HG02678 (cell line): Measurements from ENCODE around the gene C4B.
"Not testable (repeated sequence)": the region's sequence is repeated elsewhere in the genome, so short reads cannot be mapped to it uniquely, and the experiment has no call there.

Experiments used
- ATAC-seq: cut with Tn5 transposase; IDR thresholded peaks from one replicate; pipeline ENCODE4 v1.9.1; 2021; ENCODE audit warnings: mild to moderate bottlenecking, moderate library complexity; ENCODE audit not compliant: unreplicated experiment

Gene C4B

DNA sequence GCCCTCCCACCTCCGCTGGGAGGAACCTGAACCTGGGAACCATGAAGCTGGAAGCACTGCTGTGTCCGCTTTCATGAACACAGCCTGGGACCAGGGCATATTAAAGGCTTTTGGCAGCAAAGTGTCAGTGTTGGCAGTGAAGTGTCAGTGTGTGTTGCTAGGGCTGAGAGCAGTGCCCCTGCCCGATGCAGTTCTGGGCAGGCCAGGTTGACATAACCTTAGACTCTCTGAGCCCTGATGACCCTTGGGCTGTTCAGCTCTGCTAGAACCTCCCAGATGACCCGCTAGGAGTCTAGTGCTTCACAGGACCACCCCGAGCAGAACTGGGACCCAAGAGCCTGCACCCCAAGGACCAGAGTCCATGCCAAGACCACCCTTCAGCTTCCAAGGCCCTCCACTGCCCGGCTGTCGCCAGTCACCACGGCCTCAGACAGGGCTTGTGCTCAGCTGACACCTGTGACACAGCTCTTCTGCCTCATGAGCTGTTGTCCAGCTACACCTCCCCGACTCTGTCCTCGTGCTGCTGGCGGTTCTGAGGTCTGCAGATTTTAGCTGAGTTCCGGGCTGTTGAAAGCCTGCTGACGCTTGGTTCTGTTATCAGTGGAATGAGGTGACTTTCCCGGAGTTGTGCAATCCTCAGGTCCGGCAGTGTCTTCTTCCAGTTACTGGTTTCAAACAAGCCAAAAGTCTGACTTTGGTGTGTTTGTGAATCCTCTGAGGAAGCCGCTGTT, 20.9 kb downstream of the C4B start:
- ATAC-seq, result not testable (repeated sequence)

DNA sequence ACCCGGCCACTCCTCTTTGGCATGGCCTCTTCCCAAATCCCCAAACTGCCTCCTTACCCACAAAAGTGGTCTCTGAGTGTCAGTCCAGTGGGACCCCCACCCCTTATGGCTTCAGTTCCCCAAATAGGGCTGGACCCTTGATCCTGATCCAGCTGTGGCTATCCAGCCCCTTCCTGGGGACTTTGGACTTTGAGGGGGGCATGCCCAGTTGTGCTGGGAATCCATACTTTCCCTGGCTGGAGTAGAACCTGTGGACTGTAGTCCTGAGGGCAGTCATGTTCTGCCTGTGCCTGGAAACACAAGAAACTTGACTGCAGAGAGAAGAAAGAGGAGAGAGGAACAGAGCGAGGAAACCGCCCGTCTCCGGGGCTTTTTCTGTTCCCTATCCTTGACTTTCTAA, 22.5 kb downstream of the C4B start:
- ATAC-seq, result not testable (repeated sequence)

DNA sequence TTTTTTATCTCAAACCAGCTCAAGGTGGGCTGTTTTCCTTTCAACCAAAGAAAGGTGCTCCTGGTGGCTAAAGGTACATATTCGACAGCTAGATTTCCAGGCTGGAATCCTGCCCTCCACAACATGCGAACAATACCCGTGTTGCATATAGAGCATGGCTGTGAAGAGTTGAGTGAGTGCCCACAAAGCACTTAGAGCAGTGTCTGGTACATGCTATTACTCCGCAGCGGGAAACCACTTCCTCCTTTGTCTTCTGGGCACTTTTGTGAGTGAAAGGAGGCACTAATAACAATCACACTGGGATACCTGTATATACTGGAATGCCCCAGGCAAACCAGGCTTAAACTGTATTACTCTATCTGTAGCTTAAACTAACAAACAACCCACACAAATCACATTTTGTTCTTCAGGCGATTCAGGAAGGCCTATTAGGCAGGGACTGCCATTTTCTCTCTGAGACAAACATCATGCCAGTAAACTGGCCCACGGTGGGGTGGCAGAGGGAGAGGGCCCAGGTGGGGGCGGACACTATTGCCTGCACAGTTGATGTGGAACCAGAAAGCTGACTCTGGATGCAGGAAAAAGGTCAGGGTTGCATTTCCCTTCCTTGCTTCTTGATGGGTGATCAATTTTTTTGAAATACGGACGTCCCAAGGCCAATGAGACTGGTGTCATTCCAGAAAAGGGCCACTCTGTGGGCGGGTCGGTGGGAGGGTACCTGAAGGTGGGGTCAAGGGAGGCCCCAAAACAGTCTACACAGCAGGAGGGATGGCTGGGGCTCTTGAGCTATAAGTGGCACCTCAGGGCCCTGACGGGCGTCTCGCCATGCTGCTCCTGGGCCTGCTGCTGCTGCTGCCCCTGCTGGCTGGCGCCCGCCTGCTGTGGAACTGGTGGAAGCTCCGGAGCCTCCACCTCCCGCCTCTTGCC, 23.3 kb downstream of the C4B start, which contains the start of gene CYP21A2:
Gene CYP21A2 (plus strand): TSS at position 818 of the 927 bp plus-strand sequence. CDS start 8 bp downstream, at position 826.
- ATAC-seq, result not testable (repeated sequence)

DNA sequence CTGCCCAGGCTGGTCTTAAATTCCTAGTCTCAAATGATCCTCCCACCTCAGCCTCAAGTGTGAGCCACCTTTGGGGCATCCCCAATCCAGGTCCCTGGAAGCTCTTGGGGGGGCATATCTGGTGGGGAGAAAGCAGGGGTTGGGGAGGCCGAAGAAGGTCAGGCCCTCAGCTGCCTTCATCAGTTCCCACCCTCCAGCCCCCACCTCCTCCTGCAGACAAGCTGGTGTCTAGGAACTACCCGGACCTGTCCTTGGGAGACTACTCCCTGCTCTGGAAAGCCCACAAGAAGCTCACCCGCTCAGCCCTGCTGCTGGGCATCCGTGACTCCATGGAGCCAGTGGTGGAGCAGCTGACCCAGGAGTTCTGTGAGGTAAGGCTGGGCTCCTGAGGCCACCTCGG, 24.3 kb downstream of the C4B start:
- not testable (repeated sequence) for ATAC-seq

DNA sequence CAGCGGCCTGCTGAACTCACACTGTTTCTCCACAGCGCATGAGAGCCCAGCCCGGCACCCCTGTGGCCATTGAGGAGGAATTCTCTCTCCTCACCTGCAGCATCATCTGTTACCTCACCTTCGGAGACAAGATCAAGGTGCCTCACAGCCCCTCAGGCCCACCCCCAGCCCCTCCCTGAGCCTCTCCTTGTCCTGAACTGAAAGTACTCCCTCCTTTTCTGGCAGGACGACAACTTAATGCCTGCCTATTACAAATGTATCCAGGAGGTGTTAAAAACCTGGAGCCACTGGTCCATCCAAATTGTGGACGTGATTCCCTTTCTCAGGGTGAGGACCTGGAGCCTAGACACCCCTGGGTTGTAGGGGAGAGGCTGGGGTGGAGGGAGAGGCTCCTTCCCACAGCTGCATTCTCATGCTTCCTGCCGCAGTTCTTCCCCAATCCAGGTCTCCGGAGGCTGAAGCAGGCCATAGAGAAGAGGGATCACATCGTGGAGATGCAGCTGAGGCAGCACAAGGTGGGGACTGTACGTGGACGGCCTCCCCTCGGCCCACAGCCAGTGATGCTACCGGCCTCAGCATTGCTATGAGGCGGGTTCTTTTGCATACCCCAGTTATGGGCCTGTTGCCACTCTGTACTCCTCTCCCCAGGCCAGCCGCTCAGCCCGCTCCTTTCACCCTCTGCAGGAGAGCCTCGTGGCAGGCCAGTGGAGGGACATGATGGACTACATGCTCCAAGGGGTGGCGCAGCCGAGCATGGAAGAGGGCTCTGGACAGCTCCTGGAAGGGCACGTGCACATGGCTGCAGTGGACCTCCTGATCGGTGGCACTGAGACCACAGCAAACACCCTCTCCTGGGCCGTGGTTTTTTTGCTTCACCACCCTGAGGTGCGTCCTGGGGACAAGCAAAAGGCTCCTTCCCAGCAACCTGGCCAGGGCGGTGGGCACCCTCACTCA, 25.0 kb downstream of the C4B start:
- ATAC-seq, result not testable (repeated sequence)

DNA sequence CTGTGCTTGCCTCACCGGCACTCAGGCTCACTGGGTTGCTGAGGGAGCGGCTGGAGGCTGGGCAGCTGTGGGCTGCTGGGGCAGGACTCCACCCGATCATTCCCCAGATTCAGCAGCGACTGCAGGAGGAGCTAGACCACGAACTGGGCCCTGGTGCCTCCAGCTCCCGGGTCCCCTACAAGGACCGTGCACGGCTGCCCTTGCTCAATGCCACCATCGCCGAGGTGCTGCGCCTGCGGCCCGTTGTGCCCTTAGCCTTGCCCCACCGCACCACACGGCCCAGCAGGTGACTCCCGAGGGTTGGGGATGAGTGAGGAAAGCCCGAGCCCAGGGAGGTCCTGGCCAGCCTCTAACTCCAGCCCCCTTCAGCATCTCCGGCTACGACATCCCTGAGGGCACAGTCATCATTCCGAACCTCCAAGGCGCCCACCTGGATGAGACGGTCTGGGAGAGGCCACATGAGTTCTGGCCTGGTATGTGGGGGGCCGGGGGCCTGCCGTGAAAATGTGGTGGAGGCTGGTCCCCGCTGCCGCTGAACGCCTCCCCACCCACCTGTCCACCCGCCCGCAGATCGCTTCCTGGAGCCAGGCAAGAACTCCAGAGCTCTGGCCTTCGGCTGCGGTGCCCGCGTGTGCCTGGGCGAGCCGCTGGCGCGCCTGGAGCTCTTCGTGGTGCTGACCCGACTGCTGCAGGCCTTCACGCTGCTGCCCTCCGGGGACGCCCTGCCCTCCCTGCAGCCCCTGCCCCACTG, 25.9 kb downstream of the C4B start:
- ATAC-seq, result not testable (repeated sequence)

DNA sequence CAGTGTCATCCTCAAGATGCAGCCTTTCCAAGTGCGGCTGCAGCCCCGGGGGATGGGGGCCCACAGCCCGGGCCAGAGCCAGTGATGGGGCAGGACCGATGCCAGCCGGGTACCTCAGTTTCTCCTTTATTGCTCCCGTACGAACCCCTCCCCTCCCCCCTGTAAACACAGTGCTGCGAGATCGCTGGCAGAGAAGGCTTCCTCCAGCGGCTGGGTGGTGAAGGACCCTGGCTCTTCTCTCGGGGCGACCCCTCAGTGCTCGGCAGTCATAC, 26.4 kb downstream of the C4B start:
- ATAC-seq, result not testable (repeated sequence)

DNA sequence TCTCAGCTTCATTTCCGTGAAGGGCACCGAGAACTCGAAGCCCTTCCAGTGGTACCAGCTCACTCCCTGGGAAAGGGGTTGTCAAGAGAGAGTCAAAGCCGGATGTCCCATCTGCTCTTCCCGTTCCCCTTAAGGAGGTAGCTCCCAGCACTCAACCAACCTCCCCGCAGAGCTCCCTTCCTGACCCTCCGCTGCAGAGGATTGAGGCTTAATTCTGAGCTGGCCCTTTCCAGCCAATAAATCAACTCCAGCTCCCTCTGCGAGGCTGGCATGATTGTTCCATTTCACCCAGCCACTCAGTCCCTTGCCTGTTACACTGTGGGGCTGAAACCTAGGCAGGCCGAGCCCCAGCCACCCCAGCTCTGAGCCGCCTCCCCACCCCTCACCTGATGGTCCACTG, 26.8 kb downstream of the C4B start:
- ATAC-seq, result not testable (repeated sequence)

DNA sequence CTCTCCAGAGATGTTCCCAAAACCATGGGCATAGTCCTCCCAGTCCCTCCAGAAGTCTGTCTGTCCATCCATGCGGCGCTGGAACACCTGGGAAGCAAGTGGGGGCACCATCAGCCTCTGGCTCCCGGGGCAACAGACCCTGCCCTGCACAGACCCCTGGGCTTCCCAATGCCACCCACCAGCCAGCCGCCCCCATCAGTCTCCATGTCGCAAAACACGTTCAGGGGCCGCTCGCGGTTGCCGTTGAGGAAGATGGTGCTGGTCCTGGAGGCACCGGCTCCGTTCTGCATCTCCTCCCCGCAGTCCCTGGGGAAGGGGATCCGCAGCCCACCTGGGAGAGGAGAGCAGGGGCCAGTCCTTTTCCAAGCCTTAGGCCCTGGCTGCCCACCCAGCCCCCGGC, 27.7 kb downstream of the C4B start:
- ATAC-seq, result not testable (repeated sequence)

DNA sequence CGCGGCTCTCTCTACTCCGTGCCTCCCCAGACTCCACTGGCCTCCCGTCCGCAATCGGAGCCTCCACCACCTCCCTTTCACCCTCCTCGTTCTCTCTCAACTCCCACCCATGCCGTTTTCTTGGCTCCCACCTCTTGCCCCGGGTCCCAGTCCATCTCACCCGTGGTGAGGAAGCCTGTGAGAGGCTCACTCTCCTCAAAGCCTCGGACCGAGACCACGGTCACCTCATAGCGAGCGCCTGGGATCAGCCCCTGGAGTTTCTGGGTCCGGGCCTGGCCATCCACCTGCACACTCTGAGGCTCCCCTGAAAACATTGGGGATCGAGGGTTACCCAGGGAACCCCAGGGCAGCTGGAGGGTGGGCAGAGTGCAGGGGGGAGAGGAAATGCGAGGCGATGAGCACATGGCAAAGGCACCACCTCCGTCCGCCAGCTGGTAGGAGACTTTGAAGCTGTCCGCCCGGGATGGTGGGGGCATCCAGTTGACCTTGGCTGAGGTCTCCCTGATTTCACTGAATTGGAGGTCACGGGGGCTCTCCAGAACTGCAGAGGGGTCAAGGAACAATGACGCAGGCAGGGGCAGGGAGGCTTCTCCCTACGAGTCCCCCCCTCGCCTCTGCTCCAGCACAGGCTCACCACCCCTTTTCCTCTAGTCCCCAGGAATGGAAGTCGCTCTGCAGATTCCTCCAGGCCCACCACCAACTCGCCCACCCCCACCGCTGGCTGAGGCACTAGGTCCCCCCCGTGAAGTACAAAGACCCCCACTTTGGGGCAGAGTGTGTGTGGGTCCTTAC, 29.2 kb downstream of the C4B start:
- not testable (repeated sequence) for ATAC-seq

DNA sequence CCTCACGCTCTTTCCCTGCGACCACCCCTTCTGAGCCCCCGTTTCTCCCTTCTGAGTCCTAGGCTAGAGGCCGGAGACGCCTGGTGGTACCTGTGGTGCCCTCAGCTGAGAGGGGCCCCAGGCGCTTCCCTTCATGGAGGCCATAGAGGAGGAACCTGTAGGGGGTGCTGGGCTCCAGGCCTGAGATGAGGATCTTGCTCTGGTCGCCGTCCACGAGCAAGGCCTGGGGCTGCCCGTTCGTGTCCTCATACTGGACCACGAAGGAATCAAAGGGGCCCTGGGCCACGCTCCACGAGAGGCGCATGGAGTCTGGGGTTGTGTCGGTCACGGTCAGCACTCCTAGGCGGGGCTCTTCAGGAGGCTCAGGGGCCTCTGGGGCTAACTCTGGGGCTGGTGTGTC, 30.3 kb downstream of the C4B start:
- ATAC-seq, result not testable (repeated sequence)

DNA sequence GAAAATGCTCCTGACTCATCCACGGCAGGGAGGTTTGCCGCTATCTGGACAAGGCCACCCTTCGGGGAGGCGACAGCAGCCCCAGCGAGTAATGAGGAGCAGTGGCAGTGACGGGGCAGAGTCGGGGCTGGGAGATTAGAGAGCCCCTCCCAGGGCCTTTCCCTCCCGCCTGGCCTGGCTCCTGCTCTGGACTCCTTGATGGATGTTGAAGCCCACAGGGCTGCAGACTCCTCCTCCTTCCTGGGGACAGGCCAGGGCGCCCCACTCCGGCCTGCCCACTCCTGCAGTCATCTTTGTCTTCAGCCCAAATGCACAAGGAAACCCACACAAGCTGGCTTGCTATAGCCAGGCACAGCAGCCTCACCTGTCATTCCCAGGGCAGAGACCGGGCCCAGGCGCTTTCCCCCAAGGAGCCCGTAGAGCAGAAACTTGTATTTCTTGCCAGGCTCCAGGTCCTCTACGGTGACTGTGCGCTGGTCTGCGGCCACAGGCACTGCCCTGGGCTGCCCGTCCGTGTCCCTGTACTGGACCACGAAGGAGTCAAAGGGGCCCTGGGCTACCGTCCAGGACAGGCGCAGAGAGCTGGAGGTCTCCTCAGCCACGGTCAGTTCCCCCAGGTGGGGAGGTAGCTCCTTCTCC, 31.3 kb downstream of the C4B start:
- no peak for ATAC-seq

DNA sequence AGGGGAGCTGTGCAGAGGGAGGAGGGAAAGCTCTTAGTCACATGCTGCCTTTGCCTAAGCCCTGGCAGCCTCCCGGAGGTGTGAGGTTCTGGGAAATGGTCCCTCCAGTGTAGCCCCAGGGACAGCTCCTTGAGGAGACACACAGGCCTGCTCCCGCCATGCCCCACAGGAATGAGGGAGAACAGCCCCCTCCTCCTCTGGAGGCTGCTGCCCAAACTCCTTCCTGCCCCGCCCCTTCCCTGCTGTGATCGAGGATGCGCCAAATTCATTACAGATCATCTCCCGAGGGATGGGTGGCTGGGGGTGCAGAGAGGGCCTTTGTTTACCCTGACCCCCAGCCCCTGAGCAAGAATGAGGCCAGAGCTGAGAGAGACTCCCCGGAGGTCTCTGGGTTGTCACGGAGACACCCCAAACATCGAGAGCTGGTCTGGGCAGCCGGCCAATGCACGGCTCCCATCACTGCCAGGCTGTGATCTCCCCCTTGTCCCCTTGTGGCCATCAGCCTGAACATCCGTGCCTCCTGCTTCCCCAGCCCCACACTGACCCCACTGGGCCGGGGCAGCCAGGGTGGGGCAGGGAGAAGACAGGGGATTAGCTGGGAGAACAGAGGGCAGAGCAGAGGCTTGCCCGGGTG, 32.0 kb downstream of the C4B start:
- ATAC-seq, result no peak

DNA sequence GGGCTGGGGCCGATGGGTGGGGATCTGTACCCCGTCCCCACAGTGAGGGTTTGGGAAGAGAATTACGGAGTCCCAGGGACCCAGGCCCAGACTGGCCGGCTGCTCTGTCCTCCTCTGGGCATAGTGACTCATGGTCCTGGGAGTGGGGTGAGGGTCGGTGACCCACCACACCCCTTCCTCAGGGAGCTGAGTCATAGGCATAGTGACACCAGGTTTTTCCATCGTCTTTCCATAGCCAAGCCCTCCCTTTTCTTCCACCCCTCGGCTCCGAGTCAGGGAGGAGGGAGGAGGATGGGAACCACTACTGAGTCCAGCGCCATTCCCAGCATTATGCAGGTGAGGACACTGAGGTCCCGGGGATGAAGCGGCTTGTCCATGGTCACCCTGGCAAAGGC, 32.5 kb downstream of the C4B start:
- no peak for ATAC-seq

DNA sequence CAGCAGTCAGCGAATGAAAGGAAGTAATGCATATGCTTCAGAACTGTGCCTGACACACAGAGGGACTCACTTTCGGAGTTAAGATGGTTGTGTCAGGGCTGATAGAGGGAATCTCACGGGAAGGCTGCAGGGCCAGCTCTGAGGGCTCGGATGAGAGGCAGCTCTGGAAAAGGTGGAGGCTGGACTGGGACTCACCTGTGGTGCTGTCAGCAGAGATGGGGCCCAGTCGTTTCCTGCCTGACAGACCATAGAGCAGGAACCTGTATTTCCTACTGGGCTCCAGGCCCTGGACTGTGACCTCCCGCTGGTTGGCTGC, 32.9 kb downstream of the C4B start:
- no peak for ATAC-seq

DNA sequence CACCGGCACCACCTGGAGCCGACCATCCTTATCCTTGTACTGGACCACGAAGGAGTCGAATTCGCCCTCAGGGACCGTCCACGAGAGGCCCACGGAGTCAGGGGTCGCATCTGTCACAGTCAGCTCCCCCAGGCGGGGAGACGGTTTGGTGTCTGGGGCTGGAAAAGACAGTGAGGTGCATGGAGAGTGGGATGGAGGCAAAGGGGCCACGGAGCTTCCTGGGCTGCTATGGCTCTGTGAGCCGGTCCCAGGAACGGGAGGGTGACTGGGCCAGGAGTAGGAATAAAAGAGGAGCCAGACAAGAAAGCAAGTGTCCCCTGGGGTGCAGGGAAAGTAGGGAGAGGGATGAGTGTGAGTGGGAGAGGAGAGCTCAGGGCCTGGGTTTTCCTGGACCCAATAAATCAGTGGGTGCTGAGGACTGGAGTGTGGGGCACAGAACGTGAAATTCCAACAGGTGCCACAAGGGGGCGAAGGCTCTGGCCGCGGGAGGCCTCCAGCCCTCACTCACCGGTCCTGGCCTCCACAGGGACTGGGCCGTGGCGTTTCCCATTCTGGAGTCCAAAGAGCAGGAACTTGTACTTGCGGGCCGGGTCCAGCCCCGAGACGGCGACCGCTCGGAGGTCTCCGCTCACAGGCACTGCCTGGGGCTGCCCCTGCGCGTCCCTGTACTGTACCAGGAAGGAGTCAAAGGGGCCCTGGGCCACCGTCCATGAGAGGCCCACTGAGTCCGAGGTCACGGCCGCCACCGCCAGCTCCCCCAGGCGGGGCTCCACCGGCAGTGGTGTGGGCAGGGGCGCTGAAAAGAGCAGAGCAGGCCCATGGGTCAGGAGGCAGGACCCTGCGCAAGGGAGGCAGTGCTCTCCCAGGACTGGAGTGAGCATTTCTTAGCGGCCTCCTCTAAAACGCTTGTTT, 33.5 kb downstream of the C4B start:
- ATAC-seq, result no peak

DNA sequence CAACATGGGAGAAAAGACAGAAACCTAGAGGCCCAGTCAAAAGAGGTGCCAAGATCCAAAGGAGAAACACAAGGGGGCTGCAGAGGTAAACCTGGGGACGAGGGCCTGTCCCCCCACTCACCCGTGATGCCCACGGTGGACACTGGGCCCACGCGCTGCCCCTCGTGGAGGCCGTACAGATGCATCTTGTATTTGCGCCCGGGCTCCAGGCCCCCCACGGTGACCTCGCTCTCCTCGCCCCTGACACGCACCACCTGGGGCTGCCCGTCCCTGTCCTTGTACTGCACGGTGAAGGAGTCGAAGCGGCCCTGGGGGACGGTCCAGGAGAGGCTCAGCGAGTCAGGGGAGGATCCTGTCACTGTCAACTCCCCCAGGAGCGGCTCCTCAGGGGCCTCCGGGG, 34.6 kb downstream of the C4B start:
- not testable (repeated sequence) for ATAC-seq

DNA sequence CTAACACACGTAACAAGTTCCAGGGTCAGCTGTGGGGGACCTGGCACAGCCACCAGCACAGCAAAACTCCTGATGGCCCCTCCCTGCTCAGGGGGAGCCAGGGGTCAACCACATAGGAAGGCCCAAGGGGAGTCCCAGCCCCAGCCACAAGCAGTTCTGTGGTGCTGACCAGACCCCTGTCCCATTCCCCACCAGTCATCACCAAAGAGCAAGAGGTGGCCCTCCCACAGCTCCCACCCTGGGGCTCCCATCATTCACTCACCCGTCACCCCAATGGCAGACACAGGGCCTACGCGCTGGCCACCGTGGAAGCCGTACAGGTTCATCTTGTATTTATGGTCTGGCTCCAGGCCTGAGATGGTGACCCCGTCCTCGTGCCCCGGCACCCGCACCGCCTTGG, 35.1 kb downstream of the C4B start:
- ATAC-seq, result not testable (repeated sequence)
